Measurements from ENCODE around the gene SLX4IP.

DNA sequence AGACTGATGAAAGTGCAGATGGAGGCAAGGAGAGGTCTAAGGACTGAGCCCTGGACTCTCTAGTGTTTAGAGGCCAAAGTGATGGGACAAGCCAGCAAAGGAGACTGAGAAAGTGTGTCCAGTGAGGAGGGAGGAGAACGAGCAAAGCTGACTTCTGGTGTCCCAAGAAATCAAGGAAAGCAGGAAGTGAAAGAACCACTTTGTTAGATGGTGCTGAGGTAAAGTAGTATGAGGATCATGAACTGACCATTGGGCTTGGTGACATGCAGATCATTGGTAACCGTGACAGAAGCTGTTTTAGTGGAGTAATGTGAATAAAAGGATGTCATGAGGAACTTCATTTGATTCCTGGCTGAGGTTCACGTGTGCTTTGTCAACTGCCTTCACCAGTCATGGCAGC is 108.4 kb downstream of the SLX4IP start:
- TF ChIP-seq POLR2AphosphoS5 (IDR thresholded peaks at IDR 0.05; ENCODE audit: insufficient read depth, low read depth, low read length) (no peak), EZH2 (IDR thresholded peaks at IDR 0.05; ENCODE audit: borderline replicate concordance, low read depth, low read length, severe bottlenecking) (no peak), GATA2 (IDR thresholded peaks at IDR 0.05; ENCODE audit: insufficient read depth, insufficient read length, low read depth, low read length) (no peak), FOS (IDR thresholded peaks at IDR 0.05; ENCODE audit: borderline replicate concordance, insufficient read depth, low read length) (no peak), JUN (IDR thresholded peaks at IDR 0.05; ENCODE audit: borderline replicate concordance, insufficient read depth, insufficient read length, low read depth) (no peak)
- TF ChIP-seq, protein P1, sequence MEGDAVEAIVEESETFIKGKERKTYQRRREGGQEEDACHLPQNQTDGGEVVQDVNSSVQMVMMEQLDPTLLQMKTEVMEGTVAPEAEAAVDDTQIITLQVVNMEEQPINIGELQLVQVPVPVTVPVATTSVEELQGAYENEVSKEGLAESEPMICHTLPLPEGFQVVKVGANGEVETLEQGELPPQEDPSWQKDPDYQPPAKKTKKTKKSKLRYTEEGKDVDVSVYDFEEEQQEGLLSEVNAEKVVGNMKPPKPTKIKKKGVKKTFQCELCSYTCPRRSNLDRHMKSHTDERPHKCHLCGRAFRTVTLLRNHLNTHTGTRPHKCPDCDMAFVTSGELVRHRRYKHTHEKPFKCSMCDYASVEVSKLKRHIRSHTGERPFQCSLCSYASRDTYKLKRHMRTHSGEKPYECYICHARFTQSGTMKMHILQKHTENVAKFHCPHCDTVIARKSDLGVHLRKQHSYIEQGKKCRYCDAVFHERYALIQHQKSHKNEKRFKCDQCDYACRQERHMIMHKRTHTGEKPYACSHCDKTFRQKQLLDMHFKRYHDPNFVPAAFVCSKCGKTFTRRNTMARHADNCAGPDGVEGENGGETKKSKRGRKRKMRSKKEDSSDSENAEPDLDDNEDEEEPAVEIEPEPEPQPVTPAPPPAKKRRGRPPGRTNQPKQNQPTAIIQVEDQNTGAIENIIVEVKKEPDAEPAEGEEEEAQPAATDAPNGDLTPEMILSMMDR (IDR thresholded peaks at IDR 0.05; ENCODE audit: extremely low read depth in 1 of 2, insufficient read depth in 1 of 2, low read depth in 1 of 2, low read length in 2 of 2) = no peak
- TF ChIP-seq, protein P2, sequence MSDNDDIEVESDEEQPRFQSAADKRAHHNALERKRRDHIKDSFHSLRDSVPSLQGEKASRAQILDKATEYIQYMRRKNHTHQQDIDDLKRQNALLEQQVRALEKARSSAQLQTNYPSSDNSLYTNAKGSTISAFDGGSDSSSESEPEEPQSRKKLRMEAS (IDR thresholded peaks at IDR 0.05; ENCODE audit: insufficient read depth, insufficient read length) = no peak
